Measurements from ENCODE around the gene CC2D2A.

The CC2D2A gene

DNA sequence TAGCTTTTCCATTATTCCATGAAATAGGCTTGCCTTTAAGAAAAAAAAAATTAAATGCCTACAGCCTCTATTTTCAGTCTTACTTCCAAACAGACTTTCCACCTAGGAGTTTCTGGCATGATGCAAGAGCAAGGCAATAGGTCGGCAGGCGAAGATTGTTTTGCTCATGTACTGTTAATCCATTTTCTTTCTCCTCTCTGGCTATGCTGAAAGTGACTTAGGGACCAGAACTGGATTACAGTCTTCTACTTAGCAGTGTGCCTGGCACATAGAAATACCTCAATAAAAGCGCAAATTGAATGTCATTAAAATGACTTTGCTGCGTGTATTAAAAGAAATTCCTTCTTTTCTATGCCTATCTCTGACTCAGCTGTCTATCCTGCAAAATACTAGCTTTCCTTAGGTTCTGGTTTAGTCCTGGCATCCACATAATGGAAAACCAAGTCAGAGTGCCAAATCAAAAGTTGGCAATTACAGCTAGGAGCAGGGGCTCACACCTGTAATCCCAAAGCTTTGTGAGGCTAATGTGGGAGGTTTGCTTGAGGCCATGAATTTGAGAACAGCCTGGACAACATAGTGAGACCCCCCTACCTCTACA, 51.9 kb downstream of the CC2D2A start:
- DNase-seq = no peak

DNA sequence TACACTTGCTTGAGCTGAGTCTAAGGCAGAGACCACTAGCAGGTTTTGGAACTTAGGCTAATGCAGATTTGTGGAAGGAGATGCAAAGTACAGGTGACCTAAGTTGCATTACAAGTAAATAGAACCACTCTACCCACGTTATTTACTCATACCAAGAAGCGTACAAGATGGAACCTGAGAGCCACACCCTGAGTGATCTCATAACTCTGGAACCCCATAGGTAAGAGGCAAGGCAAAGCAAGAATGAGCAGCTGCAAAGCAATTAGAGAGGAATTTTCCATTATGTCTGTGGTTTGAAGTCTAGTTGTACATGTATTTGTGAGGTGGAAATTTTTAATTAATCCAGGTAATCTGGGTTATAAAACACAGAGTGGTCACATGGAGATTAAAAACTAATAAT, 55.4 kb downstream of the CC2D2A start:
- DNase-seq = no peak

DNA sequence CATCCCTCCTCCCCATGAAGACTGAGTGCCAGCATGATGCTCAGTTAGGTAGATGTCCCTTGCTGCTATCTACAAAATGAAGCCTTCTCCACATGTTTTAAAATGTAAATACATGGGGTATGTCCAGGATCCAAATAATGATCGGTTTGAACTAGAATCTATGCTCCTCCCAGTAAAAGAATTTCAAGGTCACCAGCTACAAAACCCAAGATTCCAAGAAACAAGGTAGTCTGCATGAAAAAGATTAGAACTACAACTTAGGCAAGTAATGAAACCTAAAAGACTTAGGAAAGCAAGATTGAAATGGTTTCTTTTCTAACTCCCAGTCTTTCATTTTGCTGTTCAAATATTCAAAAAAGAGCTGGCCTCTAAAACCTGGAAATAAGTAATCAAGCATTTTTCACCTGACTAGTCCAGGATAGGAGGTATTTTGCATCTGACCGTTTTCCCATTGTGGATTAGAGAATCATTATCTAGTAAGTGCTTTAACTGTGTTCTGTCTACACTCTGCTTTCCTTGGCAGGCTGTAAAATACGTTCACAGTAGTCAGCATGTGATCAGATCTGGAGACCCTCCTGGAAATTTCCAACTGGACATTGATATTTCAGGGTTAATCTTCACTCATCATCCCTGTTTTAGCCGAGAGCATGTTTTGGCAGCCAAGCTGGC, 57.4 kb downstream of the CC2D2A start:
- DNase-seq = no peak

GRCh38 chr4:15531792-15532191, 62.1 kb downstream of the CC2D2A start:
- no peak for DNase-seq

DNA sequence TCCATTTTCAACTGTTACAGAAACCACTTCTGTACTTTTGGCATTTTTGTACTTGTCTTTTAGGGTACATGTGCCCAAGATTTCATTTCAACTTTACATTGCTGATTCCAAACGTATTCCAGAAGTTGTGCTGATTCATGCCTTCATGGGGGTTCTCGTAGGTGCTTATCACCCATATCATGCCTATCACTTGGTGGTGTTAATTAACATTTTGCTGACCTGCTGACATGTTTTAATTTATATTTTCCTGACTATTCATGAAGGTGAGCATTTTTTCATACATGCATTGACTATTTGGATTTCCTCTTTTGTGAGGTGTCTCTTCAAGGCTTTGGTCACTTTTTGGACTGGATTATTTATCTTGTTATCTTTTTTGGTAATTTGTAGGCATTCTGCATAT, 64.1 kb downstream of the CC2D2A start:
- no peak for DNase-seq

DNA sequence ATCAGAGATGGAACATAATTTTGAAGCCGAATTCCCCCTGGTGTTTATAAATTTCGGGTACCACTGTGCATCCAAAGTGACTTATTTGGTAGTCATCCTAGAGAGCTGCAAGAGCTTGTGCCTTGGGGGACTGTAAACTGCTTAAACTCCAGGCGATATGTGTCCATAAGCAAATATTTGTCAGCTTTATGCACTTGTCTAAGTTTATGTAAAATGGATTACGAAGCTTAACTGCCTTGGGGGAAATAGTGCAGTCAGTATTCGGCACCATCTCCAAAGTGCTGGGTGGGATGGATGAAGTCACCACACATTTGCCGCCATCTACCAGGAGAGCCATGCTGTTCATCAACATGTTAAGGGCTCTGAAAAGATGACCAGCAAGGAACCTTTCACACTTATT, 65.9 kb downstream of the CC2D2A start:
- no peak for DNase-seq

DNA sequence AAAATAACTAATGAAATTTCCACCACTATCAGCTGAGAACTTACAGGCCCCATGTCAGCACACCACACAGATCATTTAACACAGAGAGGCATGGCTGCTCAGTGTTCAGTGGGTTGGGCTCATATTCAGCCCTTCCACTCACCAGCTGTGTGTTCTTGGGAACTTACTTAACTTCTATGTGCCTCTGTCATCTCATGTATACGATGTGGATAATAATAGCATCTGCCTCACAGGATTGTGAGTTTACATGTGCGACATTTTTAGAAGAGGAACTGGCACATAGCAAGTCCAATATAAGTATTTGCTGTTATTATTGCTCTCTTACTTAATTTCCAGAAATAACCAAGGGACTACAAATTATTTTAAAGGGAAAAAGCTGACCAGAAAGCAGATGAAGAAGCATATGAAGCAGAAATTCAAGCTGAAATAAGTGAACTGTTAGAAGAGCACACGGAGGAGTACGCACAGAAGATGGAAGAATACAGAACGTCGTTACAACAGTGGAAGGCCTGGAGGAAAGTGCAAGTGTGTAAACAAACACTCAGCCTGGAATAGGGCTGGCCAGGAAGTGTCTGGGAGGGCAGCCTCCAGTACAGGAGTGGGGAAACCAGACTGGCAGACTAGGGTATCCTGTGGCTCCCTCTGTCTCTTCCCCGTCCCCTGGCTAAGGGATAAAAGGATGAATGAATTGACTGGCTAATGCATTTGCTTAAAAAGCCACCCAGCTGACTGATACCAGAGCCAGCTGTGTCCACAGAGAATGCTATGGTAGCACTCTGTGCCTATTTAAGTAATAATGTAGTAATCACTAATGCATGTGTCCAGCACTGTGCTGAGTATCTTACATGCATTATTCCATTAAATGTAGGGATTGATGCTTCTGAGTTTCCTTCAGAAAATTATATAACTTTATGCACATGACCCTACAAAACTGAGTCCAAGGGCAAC, 67.1 kb downstream of the CC2D2A start:
- DNase-seq = no peak

DNA sequence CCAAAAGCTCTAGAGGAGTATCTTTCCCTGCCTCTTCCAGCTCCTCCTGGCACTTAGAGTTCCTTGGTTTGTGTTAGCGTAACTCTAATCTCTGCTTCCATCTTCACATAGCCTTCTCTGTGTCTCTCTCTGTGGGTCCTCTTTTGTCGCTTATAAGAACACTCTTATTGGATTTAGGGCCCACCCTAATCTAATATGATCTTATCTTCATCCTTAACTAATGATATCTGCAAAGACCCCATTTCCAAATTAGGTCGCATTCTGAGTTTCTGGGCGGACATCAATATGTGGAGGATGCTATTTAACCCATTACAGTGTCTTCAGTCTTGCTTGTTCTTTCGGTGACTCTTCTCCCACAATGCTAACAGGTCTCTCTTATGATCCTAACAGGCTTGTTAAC, 72.3 kb downstream of the CC2D2A start:
- DNase-seq = no peak

- DNase-seq = no peak
Measured at GRCh38 chr4:15542760-15543159, 73.1 kb downstream of the CC2D2A start.

DNA sequence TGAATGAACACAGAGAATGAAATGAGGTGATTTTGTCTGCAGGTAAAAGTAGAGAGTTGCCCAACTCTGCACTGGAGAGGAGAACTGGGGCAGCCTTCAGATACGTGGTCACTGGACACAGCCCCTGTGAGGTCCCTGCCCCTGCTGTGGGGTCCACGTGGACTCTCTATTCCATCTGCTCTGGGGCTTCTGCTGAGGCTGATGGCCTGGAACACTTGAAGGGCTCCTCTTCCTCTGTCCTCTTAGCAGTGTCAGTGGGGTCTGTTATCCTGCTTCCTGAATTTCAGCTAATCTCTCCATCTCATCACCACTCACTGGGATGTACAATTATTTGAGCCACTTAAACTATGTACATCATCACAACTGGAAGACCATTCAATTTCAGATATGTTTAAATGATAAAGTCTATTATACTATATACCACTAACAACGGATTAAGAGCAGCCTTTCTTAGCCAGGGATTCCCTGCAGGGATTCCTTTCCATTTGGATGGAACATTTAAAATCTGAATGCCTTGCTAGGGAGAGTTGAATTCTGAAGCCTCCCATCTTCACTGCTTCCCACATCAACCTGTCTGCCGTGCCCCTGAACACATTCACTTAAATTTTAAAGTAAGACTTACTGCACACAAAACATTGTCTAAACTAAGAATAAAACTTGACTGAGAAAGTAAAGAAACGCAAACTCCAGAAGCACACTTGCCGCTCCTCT, 74.0 kb downstream of the CC2D2A start:
- DNase-seq = no peak

GRCh38 chr4:15544248-15544729, 74.6 kb downstream of the CC2D2A start:
- DNase-seq = no peak

DNA sequence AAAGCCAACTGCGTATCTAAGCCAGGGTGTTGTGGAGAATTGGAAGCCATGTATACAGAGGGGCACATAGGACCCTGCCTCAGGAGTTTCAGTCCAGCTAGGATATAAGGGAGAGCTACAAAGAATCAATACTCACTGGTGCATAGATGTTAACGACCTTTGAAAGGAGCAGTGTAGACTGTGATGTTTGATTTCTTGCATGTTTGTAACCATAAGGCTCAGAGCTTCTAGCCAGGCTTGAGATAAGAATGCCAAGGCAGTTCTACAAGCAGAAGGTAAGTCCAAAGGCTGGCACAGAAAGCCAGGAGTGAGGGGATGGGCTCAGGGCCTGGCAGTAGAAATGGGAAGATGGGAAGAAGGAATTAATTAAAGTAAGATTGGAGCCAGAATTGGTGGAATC, 75.7 kb downstream of the CC2D2A start:
- no peak for DNase-seq

- DNase-seq = no peak
Measured at GRCh38 chr4:15547392-15547791, 77.7 kb downstream of the CC2D2A start.

- no peak for DNase-seq
Measured at GRCh38 chr4:15550491-15550890, 80.8 kb downstream of the CC2D2A start.

GRCh38 chr4:15551740-15552446, 82.2 kb downstream of the CC2D2A start:
- DNase-seq = no peak

GRCh38 chr4:15552557-15553362, 83.1 kb downstream of the CC2D2A start:
- DNase-seq = no peak

- DNase-seq = no peak
Measured at GRCh38 chr4:15556511-15557092, 86.9 kb downstream of the CC2D2A start.

DNA sequence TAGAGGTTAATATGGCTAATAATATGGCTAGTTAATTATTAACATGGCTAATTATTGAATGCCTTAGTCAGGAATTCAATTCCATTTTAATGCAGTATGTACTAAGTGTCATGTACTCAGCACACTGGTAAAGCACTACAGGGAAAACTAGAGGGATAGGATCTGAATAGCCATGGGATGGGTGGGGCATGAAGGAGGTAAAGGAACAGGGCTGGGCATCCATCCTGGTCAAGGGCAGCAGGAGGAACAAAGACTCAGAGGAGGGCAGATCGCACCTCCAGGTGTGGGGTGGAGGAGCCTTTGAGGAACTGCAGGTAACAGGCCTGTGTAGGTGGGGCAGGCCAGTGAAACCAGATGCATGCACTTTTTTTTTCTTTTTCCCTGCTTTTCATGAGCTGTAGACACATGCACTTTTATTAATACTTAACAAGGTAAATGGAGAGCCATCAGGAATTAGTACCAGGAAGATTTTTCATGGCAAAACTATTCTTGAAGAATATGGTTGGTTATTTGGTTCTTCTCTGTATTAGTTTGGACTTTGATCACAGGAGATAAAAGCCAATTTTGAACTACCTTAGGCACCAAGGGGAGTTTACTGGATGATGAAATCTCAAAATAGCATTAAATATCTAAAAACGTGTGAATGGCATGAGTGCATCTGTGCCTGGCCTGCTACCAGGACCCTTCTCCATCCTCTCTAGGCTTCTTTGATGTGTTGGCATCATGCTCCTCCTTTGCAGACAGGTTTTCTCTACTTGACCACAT, 88.3 kb downstream of the CC2D2A start:
- no peak for DNase-seq

DNA sequence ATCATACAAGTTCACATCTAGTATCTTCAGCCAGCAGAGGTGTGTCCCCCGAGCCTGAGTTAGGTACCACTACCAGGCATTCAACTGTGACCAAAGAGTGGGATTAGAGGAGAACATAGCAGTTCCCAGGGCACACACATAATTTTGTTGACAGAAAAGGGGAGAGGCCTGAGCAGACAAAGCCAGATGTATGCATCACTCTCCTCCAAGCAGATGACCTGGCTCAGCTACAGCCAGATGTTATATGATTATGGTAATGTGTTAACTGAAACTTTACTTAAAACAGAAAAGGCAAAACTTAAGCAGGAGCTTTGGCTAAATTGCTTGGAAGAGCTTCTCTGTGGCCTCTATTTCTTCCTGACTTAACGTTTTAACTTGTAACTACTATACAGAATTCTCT, 88.9 kb downstream of the CC2D2A start:
- DNase-seq = no peak

- DNase-seq = no peak
Measured at GRCh38 chr4:15562114-15562513, 92.4 kb downstream of the CC2D2A start.

Measured in KG1 (cell line).